GM18505 (cell line): ENCODE results near the gene ACACA.

Experiments
- ATAC-seq: cut with Tn5 transposase; IDR thresholded peaks from one replicate; pipeline ENCODE4 v1.9.1; 2021; ENCODE audit not compliant: unreplicated experiment
- POLR2A ChIP-seq: IDR thresholded peaks from 4 replicates; pipeline ENCODE4 v1.6.1; 2011; ENCODE audit warnings: borderline replicate concordance; ENCODE audit not compliant: insufficient read depth, insufficient read length; ENCODE audit errors: extremely low read depth

Gene ACACA

DNA sequence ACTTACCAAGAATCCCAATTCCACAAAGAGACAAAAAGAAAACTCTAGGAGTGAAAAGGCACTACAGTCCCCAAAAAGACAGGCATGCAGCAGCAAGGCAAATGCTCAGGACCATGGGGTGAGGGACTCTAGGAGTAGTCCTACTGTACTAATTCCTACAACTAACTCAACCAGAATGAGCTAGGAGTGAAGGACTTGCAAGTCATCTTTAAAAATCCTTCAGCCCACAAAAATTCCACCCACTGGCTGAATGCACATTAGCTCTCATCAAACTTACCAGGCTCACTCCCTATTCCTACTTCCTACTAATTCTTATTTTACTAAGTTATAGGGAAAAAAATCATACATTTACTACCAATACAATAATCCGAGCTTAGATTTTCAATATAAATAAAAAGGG is 172.5 kb downstream of the ACACA start:
- ATAC-seq = no peak
- no peak for TF ChIP-seq POLR2A

DNA sequence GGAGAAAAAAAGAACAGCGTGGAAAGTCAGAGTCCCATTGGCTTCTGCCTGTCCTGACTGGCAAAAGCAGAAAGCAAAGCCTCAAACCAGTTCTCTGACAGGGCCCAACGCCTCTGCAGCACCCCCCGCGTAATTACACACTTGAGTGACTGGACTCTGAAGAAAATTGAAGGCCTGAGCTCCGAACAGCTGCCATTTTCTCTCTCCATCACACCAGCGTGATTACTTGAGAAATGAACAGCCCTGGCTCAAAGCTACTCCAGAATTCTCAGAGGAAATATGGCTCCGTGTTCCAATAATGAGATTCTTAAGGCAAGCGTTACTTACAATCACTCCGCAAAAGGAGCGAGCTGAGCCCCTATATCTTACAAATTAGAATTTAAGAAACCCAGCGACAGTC is 173.6 kb downstream of the ACACA start:
- no peak for TF ChIP-seq POLR2A
- no peak for ATAC-seq

DNA sequence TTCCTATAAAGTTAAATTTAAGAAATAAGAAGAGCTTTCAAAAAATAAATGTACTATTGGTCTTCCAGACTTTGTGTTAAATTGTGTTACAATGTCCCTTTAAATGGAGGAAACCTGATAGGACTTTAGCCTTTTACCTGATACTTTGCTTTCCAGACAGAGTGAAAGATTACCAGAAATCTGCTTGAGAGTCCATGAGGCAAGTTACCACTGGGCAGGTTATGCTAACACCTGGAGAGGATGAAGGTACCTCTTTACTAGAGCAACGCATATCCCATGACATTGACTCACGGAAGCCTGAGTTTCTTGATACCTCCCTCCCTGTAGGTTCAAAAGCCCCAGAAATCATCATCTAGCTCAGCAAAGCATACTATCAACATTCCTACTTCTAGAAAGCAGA is 174.7 kb downstream of the ACACA start:
- no peak for ATAC-seq
- TF ChIP-seq POLR2A = no peak

DNA sequence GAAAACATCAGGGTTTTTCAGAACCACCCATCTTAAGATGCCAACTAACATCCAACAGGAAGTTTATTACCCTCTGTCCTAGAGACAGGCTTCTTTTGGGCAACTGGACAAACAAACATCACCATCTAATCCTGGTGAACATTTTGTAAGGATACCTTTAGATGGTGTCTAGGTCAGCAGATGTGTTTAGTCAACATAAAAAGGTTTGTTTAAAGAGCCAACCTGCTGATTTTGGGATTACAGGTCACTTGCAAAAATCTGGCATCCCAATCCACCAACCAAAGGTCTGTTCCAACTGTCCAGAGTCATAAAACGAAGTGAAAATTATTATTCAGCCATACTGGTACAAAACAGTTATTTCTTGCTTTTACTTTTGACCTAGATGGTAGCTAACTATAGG is 176.0 kb downstream of the ACACA start:
- no peak for ATAC-seq

DNA sequence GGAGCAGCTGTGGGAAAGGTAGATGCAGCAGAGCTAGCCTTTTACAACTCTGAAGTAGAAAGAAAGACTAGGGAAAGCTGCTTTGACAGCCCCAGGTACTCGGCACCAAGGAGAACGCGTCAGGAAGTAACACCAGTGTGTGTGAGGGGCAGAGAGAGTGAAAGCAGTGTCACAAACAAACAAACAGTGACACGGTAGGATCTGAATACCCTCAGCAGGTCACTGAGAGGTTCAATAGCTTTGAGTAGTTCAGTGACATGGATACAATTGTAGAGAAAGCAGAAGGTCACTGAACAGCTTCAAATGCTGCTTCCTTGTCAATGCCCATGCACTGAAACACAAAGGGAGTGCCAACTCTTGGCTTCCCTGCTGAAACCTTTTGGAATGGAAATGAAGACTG is 181.2 kb downstream of the ACACA start:
- no peak for TF ChIP-seq POLR2A
- no peak for ATAC-seq

More for the DNA sequence above, 176.0 kb downstream of the ACACA start:
- TF ChIP-seq POLR2A = no peak

DNA sequence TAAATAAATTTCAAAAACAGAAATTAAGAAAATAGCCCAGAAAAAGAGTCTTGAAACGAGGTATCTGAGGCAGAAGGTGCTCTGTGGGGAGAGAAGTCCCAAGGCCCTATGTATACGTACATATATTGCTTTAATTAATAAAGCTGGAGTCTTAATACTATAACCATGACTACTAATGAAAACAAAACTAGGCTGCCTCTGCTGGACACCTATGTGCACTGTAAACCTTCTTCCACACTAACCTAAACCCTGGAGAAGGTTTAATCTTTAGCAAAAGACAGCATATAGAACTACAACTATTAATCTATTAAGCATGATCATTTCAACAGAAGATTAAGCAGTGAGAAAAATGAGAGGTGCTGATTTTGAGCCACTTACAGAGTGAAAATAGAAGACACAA is 184.8 kb downstream of the ACACA start:
- TF ChIP-seq POLR2A = no peak

DNA sequence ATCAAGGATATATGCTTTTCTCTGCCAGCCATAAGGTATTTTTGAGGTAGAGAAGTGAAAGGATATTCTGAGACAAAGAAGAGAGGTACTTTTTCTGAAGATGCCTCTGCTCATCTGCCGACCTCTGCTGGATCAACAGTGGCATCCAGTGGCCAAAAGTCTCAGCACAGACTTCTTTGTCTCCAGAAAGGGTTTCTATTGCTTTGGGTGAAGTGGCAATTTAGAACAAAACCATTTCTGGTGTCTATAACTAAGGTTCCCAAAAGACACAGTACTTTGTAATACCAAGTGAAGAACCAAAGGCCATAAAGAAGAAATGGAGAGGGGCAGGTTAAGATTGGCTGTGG is 186.1 kb downstream of the ACACA start:
- no peak for ATAC-seq
- TF ChIP-seq POLR2A = no peak

More for the DNA sequence above, 184.8 kb downstream of the ACACA start:
- no peak for ATAC-seq

DNA sequence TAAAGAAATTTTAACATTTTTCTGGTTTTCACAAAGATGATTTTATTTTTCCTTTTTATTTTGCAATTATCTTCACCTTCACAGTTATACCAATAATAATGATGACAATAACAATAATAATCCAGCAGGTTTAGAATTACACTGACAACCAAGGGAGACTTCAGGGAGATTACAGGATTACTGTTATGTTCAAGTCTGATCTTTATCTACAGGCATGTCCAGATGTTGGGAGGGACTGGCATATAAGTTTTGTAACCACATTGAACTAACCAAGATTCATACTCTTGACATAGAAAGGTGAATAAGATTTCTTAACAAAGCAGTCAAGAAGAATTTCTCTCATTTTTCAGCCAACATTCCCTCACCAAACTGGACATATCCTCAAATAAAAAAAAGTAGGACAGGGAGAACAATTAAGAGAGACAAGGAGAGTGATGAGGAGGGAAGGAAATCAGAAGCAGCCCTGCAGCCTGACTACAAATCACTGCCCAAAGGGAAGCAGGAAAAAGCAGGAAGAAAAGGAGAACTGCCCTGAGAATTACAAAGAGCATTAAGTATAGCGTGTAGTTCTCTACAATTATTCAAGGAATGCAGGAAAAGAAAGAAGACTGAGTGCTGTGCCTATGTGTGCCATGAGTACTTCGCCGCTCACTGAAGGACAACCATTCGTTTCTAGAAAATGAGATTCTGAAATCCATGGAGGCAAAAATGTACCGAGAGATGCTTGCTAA is 186.6 kb downstream of the ACACA start:
- ATAC-seq = no peak
- TF ChIP-seq POLR2A = no peak

DNA sequence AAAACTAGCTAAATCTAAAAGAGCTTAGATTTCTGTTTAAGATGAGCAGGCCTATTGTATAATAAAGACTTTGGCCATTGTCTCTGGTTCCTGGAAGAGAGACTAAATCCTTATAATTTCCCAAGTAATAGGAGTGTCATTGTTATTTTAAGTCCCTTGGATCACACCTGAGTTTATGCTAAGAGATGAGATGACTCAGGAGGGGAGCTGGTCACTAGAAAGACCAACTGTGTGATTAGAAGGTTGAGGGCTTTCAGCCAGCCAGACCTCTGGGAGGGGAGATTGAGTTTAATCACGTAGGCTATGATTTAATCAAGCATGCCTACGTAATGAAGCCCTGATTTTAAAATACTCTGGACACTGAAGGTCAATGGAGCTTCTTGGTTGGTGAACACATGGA is 187.8 kb downstream of the ACACA start:
- ATAC-seq = no peak
- TF ChIP-seq POLR2A = no peak

DNA sequence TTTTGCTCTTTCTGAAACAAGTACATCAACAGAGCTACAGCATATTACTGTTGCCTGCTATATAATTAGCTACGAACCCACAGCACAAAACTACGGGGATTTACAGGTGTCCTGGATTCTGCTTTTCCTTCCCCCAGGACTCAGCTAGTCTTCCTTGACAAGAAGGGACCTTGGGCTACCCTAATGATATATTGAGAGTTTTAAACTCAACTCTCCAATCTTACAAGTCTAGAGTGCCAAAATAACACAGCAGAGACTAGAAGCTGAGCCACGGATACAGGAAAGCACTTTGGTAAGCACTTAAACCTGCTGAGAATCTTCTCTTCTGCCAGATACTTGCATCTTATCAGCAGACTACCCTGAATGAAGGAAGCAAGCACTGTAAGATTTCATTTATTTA is 192.2 kb downstream of the ACACA start:
- TF ChIP-seq POLR2A = no peak
- ATAC-seq = no peak

DNA sequence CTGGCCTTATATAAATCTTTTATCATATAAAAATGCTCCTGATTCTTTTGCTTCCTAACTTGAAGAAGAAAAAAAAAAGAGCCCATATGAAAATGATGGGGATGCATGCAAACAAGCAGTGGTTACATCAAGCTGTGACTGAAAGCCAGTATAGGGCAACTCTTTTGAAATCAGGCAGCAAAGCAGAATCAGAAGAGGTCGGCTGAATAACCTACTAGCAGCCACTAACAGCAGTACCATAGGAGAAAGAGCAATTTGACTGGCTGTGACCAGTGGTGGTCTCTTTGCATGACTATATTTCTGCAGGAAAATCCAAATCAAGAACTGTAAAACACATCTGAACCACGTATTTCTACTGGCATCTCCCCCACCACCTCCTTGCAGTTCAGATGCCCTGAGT is 192.7 kb downstream of the ACACA start:
- TF ChIP-seq POLR2A = no peak
- no peak for ATAC-seq

DNA sequence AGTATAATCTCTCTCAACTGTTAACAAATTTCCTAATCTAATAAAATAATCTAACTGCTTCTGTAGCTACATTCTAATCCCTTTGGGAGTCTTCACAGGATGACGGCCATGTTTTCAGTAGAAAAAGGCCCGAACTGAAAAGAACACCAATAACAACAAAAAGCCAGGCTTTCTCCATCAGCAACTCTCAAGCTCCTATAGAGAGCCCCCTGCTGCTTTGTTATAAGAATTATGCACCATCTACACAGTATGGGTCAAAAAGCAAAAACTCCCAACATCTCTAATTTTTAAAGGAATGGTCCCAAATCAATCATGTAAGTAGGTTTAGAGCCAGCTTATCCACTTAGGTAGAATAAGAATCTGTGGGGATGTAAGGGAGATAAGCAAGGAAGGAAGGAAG is 194.5 kb downstream of the ACACA start:
- TF ChIP-seq POLR2A = no peak
- no peak for ATAC-seq

DNA sequence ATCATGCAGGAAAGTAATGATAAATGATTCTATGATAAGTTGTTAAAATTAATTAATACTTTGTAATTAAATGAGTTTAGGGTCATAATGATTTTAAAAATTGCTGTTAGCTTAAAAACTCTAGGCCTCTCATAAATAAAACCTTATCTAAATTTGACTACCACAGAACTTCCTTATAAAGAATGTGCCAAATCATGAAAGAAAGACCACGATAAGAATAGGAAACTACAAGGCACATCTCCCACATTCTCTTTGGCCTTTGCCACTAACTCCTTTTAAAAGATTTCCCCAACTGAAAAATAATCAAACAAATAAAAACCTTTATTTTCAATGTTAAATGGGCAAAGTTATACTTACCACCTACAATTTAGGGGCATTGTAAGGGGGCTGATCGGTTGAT is 195.5 kb downstream of the ACACA start:
- TF ChIP-seq POLR2A = no peak
- ATAC-seq = no peak

DNA sequence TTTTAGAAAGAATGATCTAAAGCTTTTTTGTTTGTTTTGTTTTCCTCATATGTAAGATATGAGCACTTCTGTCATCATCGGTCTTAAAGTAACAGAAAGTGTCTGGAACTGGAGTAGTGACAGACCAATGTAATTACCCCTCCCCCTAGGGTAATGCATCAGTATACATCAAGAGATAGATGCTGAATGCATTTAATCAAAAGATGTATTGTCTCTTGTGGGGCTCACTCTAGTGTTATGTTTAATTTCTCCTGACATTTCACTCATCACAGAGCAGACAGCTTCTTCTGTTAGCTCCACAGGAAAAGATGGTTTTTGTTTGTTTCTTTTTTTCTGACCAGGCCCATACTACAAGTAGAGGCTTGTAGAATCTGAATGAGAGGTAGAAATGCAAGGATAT is 199.5 kb downstream of the ACACA start:
- TF ChIP-seq POLR2A = no peak
- ATAC-seq = no peak

DNA sequence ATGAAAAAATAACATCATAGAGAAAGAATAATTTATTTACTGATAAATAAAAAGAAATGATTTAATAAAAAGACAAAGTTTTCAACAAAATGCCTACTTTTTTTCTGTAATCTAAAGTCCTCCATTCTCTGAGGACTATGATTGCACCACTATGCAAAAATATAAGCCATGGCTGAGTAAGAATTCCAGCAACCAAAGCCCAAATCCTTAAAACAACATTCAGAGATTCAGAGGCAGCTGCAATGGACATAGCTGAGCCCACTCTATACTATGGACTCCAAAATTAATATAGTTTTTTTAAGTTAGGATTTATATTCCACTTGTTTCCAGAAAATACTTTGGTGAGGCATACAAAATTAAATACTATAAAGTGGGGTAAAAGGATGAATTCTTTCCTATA is 200.3 kb downstream of the ACACA start:
- ATAC-seq = no peak
- TF ChIP-seq POLR2A = no peak
